Stimulated activated CD8-positive, alpha-beta memory T cell treated with anti-CD3 and anti-CD28 coated beads, Interleukin-7, amount 100 ng/mL, for 1 hour (primary cell): Measurements from ENCODE around the gene NPW.

ENCODE experiments used
- DNase-seq, 2 donors: peaks; one replicate each; pipeline ENCODE4 v3.0.0-alpha.2; 2020; ENCODE audit warnings: low read depth in 2 of 2

Gene NPW

GRCh38 chr16:2053897-2054296, 34.3 kb downstream of the NPW start:
- no peak for DNase-seq

- DNase-seq = no peak
Observed at GRCh38 chr16:2054543-2055245, 35.1 kb downstream of the NPW start.

- DNase-seq = no peak
Observed at GRCh38 chr16:2056077-2056476, 36.5 kb downstream of the NPW start.

GRCh38 chr16:2056681-2057407, 37.3 kb downstream of the NPW start:
- DNase-seq = no peak

GRCh38 chr16:2057438-2057837, 37.9 kb downstream of the NPW start:
- no peak for DNase-seq

GRCh38 chr16:2058420-2058819, 38.8 kb downstream of the NPW start:
- no peak for DNase-seq

- no peak for DNase-seq
Observed at GRCh38 chr16:2058872-2059271, 39.3 kb downstream of the NPW start.

GRCh38 chr16:2060346-2060745, 40.8 kb downstream of the NPW start:
- DNase-seq = no peak

GRCh38 chr16:2061023-2061422, 41.4 kb downstream of the NPW start:
- no peak for DNase-seq

- no peak for DNase-seq
Observed at GRCh38 chr16:2061526-2061925, 41.9 kb downstream of the NPW start.

GRCh38 chr16:2062801-2063200, 43.2 kb downstream of the NPW start:
- no peak for DNase-seq

- DNase-seq = no peak
Observed at GRCh38 chr16:2063861-2064260, 44.3 kb downstream of the NPW start.

GRCh38 chr16:2064368-2064945, 44.9 kb downstream of the NPW start:
- no peak for DNase-seq

GRCh38 chr16:2066139-2066538, 46.6 kb downstream of the NPW start:
- no peak for DNase-seq
